Activated CD8-positive, alpha-beta memory T cell treated with anti-CD3 and anti-CD28 coated beads for 24 hours (primary cell): Measurements from ENCODE around the gene FPR2.
"Not testable (repeated sequence)": the region's sequence is repeated elsewhere in the genome, so short reads cannot be mapped to it uniquely, and the experiment has no call there.

Source experiments
- DNase-seq: peaks from one replicate; pipeline ENCODE4 v3.0.0-alpha.2; 2020

The FPR2 gene

GRCh38 chr19:51742789-51743188 lies 18.2 kb upstream of the FPR2 start:
- DNase-seq, result no peak

- DNase-seq, result no peak
Measured at GRCh38 chr19:51743405-51743804, 17.6 kb upstream of the FPR2 start.

- DNase-seq, result no peak
Measured at GRCh38 chr19:51746731-51747130, 14.2 kb upstream of the FPR2 start.

GRCh38 chr19:51749979-51750378 lies 11.0 kb upstream of the FPR2 start:
- no peak for DNase-seq

GRCh38 chr19:51750400-51751094 lies 10.4 kb upstream of the FPR2 start:
- DNase-seq, result no peak

- no peak for DNase-seq
Measured at GRCh38 chr19:51751655-51752054, 9.3 kb upstream of the FPR2 start, which contains the start of gene FPR1. Gene FPR1 (minus strand): TSS chr19:51751878. CDS start chr19:51746994, 4,884 bp downstream.

- DNase-seq, result no peak
Measured at GRCh38 chr19:51754109-51754508, 6.9 kb upstream of the FPR2 start.

GRCh38 chr19:51754770-51755169 lies 6.2 kb upstream of the FPR2 start:
- no peak for DNase-seq

GRCh38 chr19:51755571-51755970 lies 5.4 kb upstream of the FPR2 start:
- no peak for DNase-seq

- DNase-seq, result no peak
Measured at GRCh38 chr19:51761696-51762095, 716 bp downstream of the FPR2 start.

GRCh38 chr19:51765086-51765485 lies 4.1 kb downstream of the FPR2 start:
- no peak for DNase-seq

- no peak for DNase-seq
Measured at GRCh38 chr19:51766461-51766860, 5.5 kb downstream of the FPR2 start.

GRCh38 chr19:51771376-51772130 lies 10.6 kb downstream of the FPR2 start:
- no peak for DNase-seq

GRCh38 chr19:51772977-51773376 lies 12.0 kb downstream of the FPR2 start:
- DNase-seq, result no peak

- DNase-seq, result not testable (repeated sequence)
Measured at GRCh38 chr19:51776561-51776960, 15.6 kb downstream of the FPR2 start.

GRCh38 chr19:51777570-51778462 lies 16.8 kb downstream of the FPR2 start:
- DNase-seq, result peak; percentile 66

- DNase-seq, result no peak
Measured at GRCh38 chr19:51779181-51779580, 18.2 kb downstream of the FPR2 start.

GRCh38 chr19:51779703-51780102 lies 18.7 kb downstream of the FPR2 start:
- DNase-seq, result no peak

- DNase-seq, result no peak
Measured at GRCh38 chr19:51780270-51780669, 19.3 kb downstream of the FPR2 start.

GRCh38 chr19:51781999-51782398 lies 21.0 kb downstream of the FPR2 start:
- no peak for DNase-seq

- no peak for DNase-seq
Measured at GRCh38 chr19:51783372-51783771, 22.4 kb downstream of the FPR2 start.

- DNase-seq, result no peak
Measured at GRCh38 chr19:51784109-51784785, 23.3 kb downstream of the FPR2 start.
